ENCODE results near the gene UMPS. TPM values are rescaled to one million over a fixed set of nuclear protein-coding genes. Genes with fewer than 3 reads are reported as not detected.
"Not testable (repeated sequence)": the region's sequence is repeated elsewhere in the genome, so short reads cannot be mapped to it uniquely, and the experiment has no call there.

The UMPS gene
- total RNA-seq, 1 experiment from 2014 or later = 61.8 TPM

DNA sequence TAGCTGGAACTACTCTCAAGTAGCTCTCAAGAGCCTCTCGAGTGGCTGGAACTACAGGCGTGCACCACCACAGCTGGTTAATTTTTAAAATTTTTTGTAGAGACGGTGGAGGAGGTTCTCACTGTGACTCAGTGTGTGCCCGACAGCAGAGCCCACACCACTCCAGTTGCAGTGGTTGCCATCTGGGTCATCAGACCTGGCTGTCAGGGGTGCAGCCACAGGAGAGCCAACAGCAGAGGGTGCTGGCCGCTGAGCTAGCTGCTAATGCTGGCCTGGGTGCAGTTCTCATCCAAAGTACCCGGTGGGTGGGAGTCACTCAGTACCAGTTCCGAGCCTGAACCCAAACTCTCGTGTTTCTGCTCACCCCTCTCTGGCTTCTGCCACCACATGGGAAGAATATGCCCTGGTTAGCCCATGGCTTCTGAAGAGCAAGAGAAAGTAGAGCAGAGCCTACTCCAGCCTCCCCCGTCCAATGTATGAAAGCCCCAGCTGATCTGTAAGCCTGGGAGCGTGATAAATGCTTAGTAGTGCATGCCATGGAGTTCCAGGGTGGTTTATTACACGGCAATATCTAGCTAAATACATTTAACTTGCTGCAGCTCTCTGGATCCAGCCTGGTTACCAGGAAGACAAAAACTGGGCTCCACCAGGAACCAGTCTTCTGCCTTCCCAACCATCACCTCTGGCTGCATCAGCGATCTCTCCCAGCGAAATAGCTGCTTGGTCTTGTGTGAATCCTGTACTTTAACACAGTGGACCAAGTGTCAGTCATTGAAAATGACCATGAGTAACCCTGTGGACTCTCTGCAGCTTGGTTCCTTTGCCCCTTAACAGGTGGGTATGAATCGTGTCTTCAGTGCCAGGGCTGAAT lies 17.1 kb downstream of the UMPS start:
- no peak overlapping the region for H3K4me2 ChIP-seq
- peaks cover 7% of the 10 kb centered on the region for H3K36me3 ChIP-seq (ENCODE audit: low read depth)
- no peaks in the 10 kb centered on the region for H3K9me3 ChIP-seq (ENCODE audit: insufficient read depth, low read depth)
- CTCF ChIA-PET = no interaction called here
- H3F3A ChIP-seq (ENCODE audit: insufficient read depth, low read depth) = peaks cover 11% of the 10 kb centered on the region; the same call in 1 of the 2 replicates
- H3K9me2 ChIP-seq (ENCODE audit: insufficient read depth) = no peaks in the 10 kb centered on the region
- DNase-seq = no peak
- H3K79me2 ChIP-seq (ENCODE audit: low read depth) = no peaks in the 10 kb centered on the region
- no peak overlapping the region for H3K27ac ChIP-seq
- H2AFZ ChIP-seq = no peak overlapping the region
- no peaks in the 10 kb centered on the region for H3K4me1 ChIP-seq (replicated peaks; ENCODE audit: insufficient read depth)
- BruUV-seq (replicated peaks) = no TSS peak
- intact Hi-C loops (cut with micrococcal nuclease; ENCODE audit: unreplicated experiment) = no loop called here
- H3K4me3 ChIP-seq = no peak overlapping the region
- no peaks in the 10 kb centered on the region for H4K20me1 ChIP-seq (ENCODE audit: insufficient read depth)
- H3K27me3 ChIP-seq (ENCODE audit: insufficient read depth, low read depth) = no peaks in the 10 kb centered on the region
- POLR2A ChIA-PET (ENCODE audit: unreplicated experiment) = interaction anchor here (0.6 kb wide), 1 partner anchor 51 kb away, joined by 17 read pairs; no protein-coding TSS in a partner anchor
- no peak for TF ChIP-seq EZH2 (IDR thresholded peaks at IDR 0.05; ENCODE audit: low read depth)
- TF ChIP-seq, protein P1, sequence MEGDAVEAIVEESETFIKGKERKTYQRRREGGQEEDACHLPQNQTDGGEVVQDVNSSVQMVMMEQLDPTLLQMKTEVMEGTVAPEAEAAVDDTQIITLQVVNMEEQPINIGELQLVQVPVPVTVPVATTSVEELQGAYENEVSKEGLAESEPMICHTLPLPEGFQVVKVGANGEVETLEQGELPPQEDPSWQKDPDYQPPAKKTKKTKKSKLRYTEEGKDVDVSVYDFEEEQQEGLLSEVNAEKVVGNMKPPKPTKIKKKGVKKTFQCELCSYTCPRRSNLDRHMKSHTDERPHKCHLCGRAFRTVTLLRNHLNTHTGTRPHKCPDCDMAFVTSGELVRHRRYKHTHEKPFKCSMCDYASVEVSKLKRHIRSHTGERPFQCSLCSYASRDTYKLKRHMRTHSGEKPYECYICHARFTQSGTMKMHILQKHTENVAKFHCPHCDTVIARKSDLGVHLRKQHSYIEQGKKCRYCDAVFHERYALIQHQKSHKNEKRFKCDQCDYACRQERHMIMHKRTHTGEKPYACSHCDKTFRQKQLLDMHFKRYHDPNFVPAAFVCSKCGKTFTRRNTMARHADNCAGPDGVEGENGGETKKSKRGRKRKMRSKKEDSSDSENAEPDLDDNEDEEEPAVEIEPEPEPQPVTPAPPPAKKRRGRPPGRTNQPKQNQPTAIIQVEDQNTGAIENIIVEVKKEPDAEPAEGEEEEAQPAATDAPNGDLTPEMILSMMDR (conservative IDR thresholded peaks at IDR 0.05) = no peak

GRCh38 chr3:124748560-124749198 lies 18.4 kb downstream of the UMPS start:
- CTCF ChIA-PET = interaction anchor here (0.6 kb wide), 1 partner anchor 61 kb away, joined by 3 read pairs; no protein-coding TSS in a partner anchor
- POLR2A ChIA-PET (ENCODE audit: unreplicated experiment) = no interaction called here
- H3K4me2 ChIP-seq = no peak overlapping the region

DNA sequence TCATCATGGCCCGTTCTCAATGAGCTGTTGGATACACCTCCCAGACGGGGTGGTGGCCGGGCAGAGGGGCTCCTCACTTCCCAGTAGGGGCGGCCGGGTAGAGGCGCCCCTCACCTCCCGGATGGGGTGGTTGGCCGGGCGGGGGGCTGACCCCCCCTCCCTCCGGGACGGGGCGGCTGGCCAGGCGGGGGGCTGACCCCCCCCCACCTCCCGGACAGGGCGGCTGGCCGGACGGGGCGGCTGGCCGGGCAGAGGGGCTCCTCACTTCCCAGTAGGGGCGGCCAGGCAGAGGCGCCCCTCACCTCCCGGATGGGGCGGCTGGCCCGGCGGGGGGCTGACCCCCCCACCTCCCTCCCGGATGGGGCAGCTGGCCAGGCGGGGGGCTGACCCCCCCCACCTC lies 19.6 kb downstream of the UMPS start:
- H3K9me3 ChIP-seq (ENCODE audit: insufficient read depth, low read depth); H3K36me3 ChIP-seq (ENCODE audit: low read depth); H3K27me3 ChIP-seq (ENCODE audit: insufficient read depth, low read depth); CTCF ChIA-PET; H3K9me2 ChIP-seq (ENCODE audit: insufficient read depth); H3K4me3 ChIP-seq; intact Hi-C loops (cut with micrococcal nuclease; ENCODE audit: unreplicated experiment); H4K20me1 ChIP-seq (ENCODE audit: insufficient read depth); H3K4me1 ChIP-seq (replicated peaks; ENCODE audit: insufficient read depth); H2AFZ ChIP-seq; H3K4me2 ChIP-seq; BruUV-seq (replicated peaks); DNase-seq; H3K27ac ChIP-seq; H3K79me2 ChIP-seq (ENCODE audit: low read depth): not testable (repeated sequence)
- POLR2A ChIA-PET (ENCODE audit: unreplicated experiment) = interaction anchor here (0.7 kb wide), 1 partner anchor 9 kb away, joined by 24 read pairs; no protein-coding TSS in a partner anchor
- H3F3A ChIP-seq (ENCODE audit: insufficient read depth, low read depth) = peaks cover 11% of the 10 kb centered on the region; the same call in 1 of the 2 replicates

More at GRCh38 chr3:124748560-124749198, 18.4 kb downstream of the UMPS start:
- Histone ChIP-seq H3K9me2 (ENCODE audit: insufficient read depth) (no peaks in the 10 kb centered on the region), H3K4me3 (no peak overlapping the region), H3K79me2 (ENCODE audit: low read depth) (no peaks in the 10 kb centered on the region), H4K20me1 (ENCODE audit: insufficient read depth) (no peaks in the 10 kb centered on the region), H3K4me1 (replicated peaks; ENCODE audit: insufficient read depth) (no peaks in the 10 kb centered on the region), H3K27me3 (ENCODE audit: insufficient read depth, low read depth) (no peaks in the 10 kb centered on the region), H3K27ac (no peak overlapping the region), H3F3A (ENCODE audit: insufficient read depth, low read depth) (peaks cover 11% of the 10 kb centered on the region; the same call in 1 of the 2 replicates), H2AFZ (no peak overlapping the region), H3K36me3 (ENCODE audit: low read depth) (no peaks in the 10 kb centered on the region; the same call in 1 of the 2 replicates), H3K9me3 (ENCODE audit: insufficient read depth, low read depth) (no peaks in the 10 kb centered on the region)
- no TSS peak for BruUV-seq (replicated peaks)
- TF ChIP-seq EZH2 (IDR thresholded peaks at IDR 0.05; ENCODE audit: low read depth) = no peak
- TF ChIP-seq, protein P1 (conservative IDR thresholded peaks at IDR 0.05) = no peak
- intact Hi-C loops (cut with micrococcal nuclease; ENCODE audit: unreplicated experiment) = no loop called here
- DNase-seq = no peak

Data from PC-9 (cell line).